Measurements from ENCODE around the gene POSTN.
"Not testable (repeated sequence)": the region's sequence is repeated elsewhere in the genome, so short reads cannot be mapped to it uniquely, and the experiment has no call there.

POSTN gene

DNA sequence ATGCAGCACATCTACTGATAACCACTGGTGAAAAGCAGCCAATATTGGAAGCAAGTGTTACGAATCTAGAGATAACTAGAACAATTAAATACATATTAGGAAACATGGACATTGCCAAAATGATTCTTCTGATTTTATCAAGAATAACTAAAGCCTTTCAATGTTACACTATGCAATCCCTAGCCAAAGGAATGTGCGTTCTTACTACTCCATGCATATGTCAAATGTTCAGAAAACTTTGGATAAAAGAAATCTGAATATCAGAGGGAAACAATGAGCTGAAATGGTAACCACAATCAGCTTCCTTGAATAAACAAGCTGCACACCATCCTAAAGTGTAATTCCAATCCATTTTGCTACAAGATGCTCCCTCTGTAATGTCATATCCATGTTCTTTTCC lies 951 bp upstream of the POSTN start:
- no peak for DNase-seq (ENCODE audit: extremely low read depth, low read depth)
- no peak overlapping the region for H3K4me3 ChIP-seq (replicated peaks; ENCODE audit: low read depth, low read length)
- no peak for TF ChIP-seq CTCF (IDR thresholded peaks at IDR 0.05; ENCODE audit: low read depth, low read length, missing control alignments)

- no peak for DNase-seq (ENCODE audit: extremely low read depth, low read depth)
- no peak overlapping the region for H3K4me3 ChIP-seq (replicated peaks; ENCODE audit: low read depth, low read length)
- TF ChIP-seq CTCF (IDR thresholded peaks at IDR 0.05; ENCODE audit: low read depth, low read length, missing control alignments), result no peak
Measured at GRCh38 chr13:37597477-37598025, 1.0 kb downstream of the POSTN start.

GRCh38 chr13:37596805-37597204 lies 1.8 kb downstream of the POSTN start:
- TF ChIP-seq CTCF (IDR thresholded peaks at IDR 0.05; ENCODE audit: low read depth, low read length, missing control alignments), result no peak
- no peak for DNase-seq (ENCODE audit: extremely low read depth, low read depth)
- H3K4me3 ChIP-seq (replicated peaks; ENCODE audit: low read depth, low read length), result no peak overlapping the region

DNA sequence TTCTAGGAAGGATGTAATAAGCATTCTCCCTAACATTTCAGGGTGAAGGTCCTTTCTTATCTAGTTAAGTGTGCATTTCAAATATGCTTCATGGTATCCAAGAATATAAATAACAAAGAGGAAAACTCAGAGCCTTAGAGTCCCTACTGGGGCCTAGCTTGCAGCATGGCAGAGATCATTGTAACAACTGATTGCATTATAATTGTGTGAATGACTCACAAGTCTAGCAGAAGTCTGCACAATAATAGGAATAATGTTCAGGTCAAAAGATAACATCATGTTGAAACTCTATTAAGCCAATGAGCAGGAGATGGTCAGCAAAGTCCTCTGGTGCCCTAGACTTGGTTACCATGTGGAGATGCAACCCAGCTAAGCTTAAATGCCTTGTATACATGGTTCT lies 3.4 kb downstream of the POSTN start:
- H3K4me3 ChIP-seq (replicated peaks; ENCODE audit: low read depth, low read length), result no peak overlapping the region
- no peak for DNase-seq (ENCODE audit: extremely low read depth, low read depth)
- no peak for TF ChIP-seq CTCF (IDR thresholded peaks at IDR 0.05; ENCODE audit: low read depth, low read length, missing control alignments)

GRCh38 chr13:37594550-37594949 lies 4.0 kb downstream of the POSTN start:
- H3K4me3 ChIP-seq (replicated peaks; ENCODE audit: low read depth, low read length), result no peak overlapping the region
- no peak for DNase-seq (ENCODE audit: extremely low read depth, low read depth)

GRCh38 chr13:37589381-37589780 lies 9.2 kb downstream of the POSTN start:
- H3K4me3 ChIP-seq (replicated peaks; ENCODE audit: low read depth, low read length); DNase-seq (ENCODE audit: extremely low read depth, low read depth): not testable (repeated sequence)

More at GRCh38 chr13:37594550-37594949, 4.0 kb downstream of the POSTN start:
- no peak for TF ChIP-seq CTCF (IDR thresholded peaks at IDR 0.05; ENCODE audit: low read depth, low read length, missing control alignments)

- DNase-seq (ENCODE audit: extremely low read depth, low read depth), result no peak
- H3K4me3 ChIP-seq (replicated peaks; ENCODE audit: low read depth, low read length), result no peak overlapping the region
- TF ChIP-seq CTCF (IDR thresholded peaks at IDR 0.05; ENCODE audit: low read depth, low read length, missing control alignments), result no peak
Measured at GRCh38 chr13:37587236-37587635, 11.3 kb downstream of the POSTN start.
